MG63 (cell line): ENCODE data around the gene AP2S1. TPM values are rescaled to one million over a fixed set of nuclear protein-coding genes. Genes with fewer than 3 reads are reported as not detected.
"Not testable (repeated sequence)": the region's sequence is repeated elsewhere in the genome, so short reads cannot be mapped to it uniquely, and the experiment has no call there.

Source experiments
- DNase-seq: peaks from one replicate; pipeline ENCODE4 v3.0.0-alpha.2; 2020
- H3K27me3 ChIP-seq: fragments of 250-450 bp; sonication (Bioruptor Pico); 2 replicates; pipeline ENCODE4 v1.5.1; 2020; ENCODE audit warnings: mild to moderate bottlenecking, moderate library complexity
- H3K36me3 ChIP-seq: fragments of 250-450 bp; sonication (Bioruptor Pico); 2 replicates; pipeline ENCODE4 v1.5.1; 2020; ENCODE audit warnings: mild to moderate bottlenecking, moderate library complexity
- H3K4me3 ChIP-seq: fragments of 250-450 bp; sonication (Bioruptor Pico); 2 replicates; pipeline ENCODE4 v1.5.1; 2020; ENCODE audit warnings: mild to moderate bottlenecking, moderate library complexity
- H3K9me3 ChIP-seq: fragments of 250-450 bp; sonication (Bioruptor Pico); 2 replicates; pipeline ENCODE4 v1.5.1; 2020; ENCODE audit warnings: mild to moderate bottlenecking, moderate library complexity
- total RNA-seq: library from RNA; depleted of rRNA; stranded (reverse); fragments of >200 nt; shearing (Covaris generic); gene quantifications from 2 replicates; pipeline ENCODE4 v1.2.3, GENCODE V29; 2014; ENCODE audit warnings: low replicate concordance

AP2S1 gene
- total RNA-seq, 1 experiment from 2014 or later = 390 TPM

DNA sequence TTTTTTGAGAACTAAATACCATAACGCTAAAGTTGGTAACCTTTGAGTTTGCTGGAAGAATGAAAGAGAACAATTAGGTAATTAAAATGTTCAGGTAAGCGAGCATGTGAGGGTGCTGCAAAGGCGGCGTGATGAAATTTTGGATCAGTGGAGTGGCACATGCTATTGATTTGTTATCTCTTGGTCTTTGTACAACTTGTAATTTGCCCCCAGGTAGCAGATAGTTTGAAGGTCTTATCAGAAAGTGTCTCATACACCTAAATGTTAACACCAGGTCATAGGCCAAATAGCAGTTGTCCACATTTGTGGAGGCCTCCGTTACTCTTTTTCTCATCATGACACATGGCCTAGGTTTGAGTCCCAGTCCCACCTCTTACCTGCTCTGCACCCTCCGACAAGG is 25.0 kb upstream of the AP2S1 start:
- no peak for DNase-seq
- Histone ChIP-seq H3K36me3 (peaks cover 22% of the 10 kb centered on the region), H3K9me3 (no peaks in the 10 kb centered on the region), H3K27me3 (no peaks in the 10 kb centered on the region), H3K4me3 (no peak overlapping the region)

DNA sequence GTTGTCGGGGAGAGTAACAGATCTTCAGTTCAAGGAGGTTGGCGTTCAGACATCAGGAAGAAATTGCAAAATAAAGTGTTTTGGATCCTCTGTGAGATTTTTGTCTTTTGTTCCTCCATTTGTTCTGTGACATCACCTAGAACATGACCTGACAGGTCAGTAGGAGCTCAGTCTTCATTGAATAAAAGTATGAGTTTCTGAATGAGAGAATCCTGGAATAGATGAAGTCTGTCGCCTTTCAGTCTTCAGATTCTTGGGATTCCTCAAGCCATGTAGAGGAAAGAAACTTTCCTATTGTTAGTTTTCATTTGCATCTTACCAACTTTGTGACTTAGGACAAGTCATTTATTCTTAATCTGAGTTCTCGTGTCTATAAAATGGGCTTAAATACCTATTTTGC is 24.6 kb upstream of the AP2S1 start:
- DNase-seq = no peak
- no peaks in the 10 kb centered on the region for H3K27me3 ChIP-seq
- no peak overlapping the region for H3K4me3 ChIP-seq

DNA sequence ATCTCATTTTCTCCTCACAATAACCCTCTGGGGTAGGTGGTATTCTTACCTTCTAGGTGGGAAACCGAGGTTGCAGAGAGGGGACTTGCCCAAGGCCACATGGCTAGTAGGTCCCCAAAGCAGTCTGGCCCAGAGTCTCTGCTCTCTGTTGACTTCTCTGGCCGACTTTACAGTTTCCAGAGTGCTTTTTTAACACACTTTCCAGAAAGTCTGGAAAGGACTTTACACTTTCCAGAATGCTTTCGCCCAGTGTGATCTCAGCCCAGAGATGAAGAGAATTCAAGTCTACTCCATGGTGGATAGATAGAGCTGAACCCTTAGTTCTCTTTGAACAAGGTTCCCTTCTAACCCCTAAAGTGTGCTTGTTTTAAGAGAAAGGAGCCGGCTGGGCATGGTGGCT is 22.3 kb upstream of the AP2S1 start:
- Histone ChIP-seq H3K36me3 (peaks cover 22% of the 10 kb centered on the region), H3K27me3 (no peaks in the 10 kb centered on the region), H3K4me3 (no peak overlapping the region), H3K9me3 (no peaks in the 10 kb centered on the region)
- no peak for DNase-seq

More for the DNA sequence above, 24.6 kb upstream of the AP2S1 start:
- Histone ChIP-seq H3K9me3 (no peaks in the 10 kb centered on the region), H3K36me3 (peaks cover 22% of the 10 kb centered on the region)

DNA sequence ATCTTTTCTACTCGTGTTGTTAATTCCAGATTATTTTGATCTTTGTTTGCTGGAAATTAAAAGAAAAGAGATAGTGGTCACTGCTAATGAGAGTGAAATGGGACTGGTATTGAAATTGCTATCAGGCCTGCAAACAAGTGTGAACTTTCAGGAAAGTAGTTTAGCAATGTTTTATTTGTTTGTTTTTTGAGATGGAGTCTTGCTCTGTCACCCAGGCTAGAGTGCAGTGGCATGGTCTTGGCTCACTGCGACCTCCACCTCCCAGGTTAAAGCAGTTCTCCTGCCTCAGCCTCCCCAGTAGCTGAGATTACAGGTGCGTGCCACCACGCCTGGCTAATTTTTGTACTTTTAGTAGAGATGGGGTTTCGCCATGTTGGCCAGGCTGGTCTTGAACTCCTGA is 20.5 kb upstream of the AP2S1 start:
- H3K27me3 ChIP-seq, DNase-seq, H3K9me3 ChIP-seq, H3K4me3 ChIP-seq: not testable (repeated sequence)
- H3K36me3 ChIP-seq = peaks cover 22% of the 10 kb centered on the region

DNA sequence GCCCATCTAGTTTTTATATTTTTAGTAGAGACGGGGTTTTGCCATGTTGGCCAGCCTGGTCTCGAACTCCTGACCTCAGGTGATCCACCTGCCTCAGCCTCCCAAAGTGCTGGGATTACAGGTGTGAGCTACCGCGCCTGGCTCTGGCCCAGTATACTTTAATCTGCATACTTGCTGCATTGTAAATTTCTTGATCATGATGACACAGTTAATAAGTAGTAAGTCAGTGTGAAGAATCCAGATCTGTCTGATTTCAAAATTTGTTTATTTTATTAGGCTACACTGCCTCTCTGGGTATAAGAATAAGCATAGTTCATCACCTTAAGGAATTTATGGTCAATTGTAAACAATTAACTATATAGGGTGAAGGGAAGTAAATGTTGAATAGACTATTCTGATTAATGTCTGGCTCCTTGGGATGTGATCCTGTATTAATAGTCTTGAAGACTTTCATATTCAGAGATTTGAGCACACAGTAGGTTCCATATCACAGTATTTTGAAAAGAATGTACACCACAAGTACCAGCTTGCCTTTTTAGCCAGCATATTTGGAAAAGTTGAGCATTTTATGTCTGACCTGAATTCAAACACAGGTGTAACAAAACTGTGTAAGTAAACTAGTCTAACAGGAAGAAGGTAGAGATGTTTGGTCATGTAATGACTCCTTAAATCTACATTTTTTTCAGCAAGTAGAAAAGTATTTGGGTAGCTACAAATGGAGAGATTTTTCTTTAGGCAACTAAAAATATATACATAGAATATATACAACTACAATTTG is 17.6 kb upstream of the AP2S1 start:
- no peak for DNase-seq
- Histone ChIP-seq H3K9me3 (no peaks in the 10 kb centered on the region), H3K4me3 (no peak overlapping the region), H3K27me3 (no peaks in the 10 kb centered on the region), H3K36me3 (peaks cover 21% of the 10 kb centered on the region)

DNA sequence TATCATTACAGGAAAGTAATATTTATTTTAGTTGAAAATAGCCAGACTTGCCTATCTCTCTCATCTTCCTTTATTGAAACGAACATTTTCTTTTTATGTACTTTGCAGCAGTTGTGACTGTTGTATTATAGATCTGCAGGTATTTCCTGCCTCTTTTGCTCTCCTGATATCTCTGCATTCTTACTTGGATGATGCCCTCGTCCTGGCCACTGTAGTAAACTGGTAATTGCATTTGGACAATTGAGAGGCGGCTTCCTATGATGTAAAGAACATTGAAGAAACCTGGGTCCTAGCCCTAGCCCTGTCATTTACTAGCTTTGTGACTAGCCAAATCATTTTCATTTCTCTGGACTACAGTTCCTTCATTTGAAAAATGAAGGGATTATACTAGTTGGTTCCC is 16.5 kb upstream of the AP2S1 start:
- no peak overlapping the region for H3K4me3 ChIP-seq
- peaks cover 16% of the 10 kb centered on the region for H3K36me3 ChIP-seq
- no peaks in the 10 kb centered on the region for H3K9me3 ChIP-seq
- no peaks in the 10 kb centered on the region for H3K27me3 ChIP-seq
- no peak for DNase-seq

DNA sequence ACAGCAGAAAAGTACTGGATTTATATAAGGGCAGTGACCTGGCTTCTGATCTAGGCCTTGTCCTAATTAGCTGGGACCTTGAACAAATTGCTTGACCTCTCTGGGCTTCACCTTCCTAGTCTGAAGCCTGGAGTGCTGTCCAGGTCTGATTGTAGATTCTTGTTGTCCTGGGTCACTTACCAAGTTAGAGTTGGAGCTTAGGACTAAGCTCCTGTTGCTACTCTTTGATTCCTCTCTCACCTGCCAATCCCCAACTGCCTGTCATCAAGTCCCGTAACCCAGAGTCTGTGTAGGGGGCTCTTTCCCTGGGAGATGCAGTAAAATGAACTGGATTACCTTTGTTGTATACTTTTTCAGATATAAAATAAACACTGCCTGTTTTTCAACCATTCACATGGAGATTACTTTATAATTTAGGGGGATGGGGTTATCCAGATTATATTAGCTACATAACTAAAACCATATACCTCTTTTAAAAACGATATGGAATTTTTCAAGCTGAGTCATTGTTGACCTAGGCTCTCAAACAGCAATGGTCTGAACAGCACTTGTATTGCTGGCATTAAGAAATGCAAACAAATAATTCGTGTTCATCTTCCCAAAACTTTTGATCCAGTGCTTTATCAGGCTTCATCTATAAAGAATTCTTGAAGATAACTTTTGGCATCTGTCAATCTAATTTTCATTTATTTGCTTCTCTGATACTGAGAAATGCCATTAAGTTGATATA is 15.9 kb upstream of the AP2S1 start:
- Histone ChIP-seq H3K27me3 (no peaks in the 10 kb centered on the region), H3K4me3 (no peak overlapping the region), H3K9me3 (no peaks in the 10 kb centered on the region), H3K36me3 (peaks cover 17% of the 10 kb centered on the region)
- no peak for DNase-seq

DNA sequence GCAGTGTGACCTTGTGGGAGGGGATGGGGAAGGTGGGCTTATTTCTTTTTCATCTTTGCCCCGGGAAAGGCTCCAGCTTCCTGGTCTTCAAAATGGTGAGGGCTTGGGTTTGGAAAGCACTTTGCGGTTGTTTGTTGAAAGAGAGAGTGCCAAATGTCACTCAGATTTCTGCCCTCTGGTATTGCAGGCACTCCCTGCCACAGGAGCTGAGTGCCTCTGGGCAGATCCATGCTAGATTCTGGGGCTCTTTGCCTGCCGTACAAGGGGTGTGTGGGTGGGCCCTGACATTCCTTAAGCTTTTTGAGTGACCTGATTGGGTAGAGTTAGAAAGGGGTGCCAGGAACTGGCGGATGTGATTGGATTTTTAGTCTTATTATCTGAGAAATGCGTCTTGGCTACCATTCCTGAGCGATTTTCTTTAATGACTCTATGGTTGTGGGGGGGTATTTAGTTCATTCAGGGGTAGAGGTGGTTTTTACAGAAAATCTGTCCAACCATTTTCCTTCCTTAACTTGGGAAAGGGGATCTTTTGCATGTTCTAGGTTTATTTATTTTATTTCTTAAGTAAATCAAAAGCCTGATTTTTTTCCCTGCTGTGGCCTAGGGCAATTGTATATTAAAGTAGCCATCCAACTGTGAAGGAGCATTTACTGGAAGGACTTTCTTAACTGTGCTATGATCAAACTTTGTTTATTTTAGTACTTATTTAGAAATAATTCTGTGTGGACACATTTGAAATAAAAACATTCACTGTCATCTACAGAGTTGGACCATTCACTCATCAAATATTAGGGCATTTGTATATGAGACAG is 13.4 kb upstream of the AP2S1 start:
- peak overlapping the region; percentile 82 for H3K4me3 ChIP-seq
- DNase-seq = peak; percentile 97
- no peaks in the 10 kb centered on the region for H3K9me3 ChIP-seq
- peaks cover 18% of the 10 kb centered on the region for H3K36me3 ChIP-seq
- H3K27me3 ChIP-seq = no peaks in the 10 kb centered on the region

DNA sequence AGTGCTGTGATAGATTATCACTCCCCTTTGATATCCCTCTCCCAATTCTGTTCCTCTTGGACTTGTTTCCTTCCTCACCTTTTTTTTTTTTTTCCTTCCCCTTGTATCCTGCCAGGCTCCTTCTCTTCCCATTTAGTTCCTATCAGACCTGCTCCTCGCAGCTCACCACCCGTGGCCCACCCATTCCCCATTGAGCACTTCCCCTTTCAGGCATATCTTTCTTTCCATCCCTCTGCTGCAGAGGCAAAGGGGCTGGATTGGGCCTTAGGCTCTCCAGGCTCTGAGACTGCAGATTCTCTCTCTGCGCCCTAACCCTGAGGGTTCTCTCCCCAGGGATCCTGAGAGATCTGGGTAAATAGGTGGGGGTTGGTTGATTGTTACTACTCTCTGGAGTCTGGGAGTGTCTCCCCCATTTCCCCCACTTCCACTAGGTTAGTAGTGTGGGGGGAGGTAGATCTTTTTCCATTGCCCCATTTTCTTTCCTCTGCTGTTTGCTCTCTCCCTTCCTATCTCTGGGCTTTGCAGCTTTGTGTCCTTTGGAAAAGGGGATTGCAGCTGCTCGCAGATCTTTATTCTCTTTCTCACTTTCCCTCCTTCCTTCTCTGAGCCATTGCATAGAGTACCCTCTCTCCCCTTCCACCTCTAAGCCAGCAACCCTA is 12.5 kb upstream of the AP2S1 start:
- H3K36me3 ChIP-seq = peaks cover 15% of the 10 kb centered on the region
- H3K27me3 ChIP-seq = no peaks in the 10 kb centered on the region
- H3K9me3 ChIP-seq = no peaks in the 10 kb centered on the region
- peak overlapping the region; percentile 82 for H3K4me3 ChIP-seq
- DNase-seq = no peak

DNA sequence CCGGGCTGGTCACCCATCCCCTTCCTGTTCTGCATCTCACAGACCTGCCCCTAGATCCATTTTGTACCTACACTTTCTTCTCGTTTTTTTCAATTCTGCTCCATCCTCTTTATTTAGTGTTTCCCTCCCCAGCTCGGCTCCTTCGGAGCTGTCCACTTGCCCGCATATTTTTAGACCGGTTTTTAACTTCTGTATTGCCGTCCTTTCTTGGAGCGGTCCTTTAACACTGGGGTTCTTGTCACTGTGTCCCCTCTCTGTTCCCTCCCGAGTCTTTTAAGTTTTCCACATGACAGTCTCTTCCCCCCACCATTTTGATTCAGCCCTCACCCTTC is 11.8 kb upstream of the AP2S1 start:
- no peak for DNase-seq
- Histone ChIP-seq H3K4me3 (peak overlapping the region; percentile 82), H3K9me3 (no peaks in the 10 kb centered on the region), H3K27me3 (no peaks in the 10 kb centered on the region), H3K36me3 (peaks cover 15% of the 10 kb centered on the region)

DNA sequence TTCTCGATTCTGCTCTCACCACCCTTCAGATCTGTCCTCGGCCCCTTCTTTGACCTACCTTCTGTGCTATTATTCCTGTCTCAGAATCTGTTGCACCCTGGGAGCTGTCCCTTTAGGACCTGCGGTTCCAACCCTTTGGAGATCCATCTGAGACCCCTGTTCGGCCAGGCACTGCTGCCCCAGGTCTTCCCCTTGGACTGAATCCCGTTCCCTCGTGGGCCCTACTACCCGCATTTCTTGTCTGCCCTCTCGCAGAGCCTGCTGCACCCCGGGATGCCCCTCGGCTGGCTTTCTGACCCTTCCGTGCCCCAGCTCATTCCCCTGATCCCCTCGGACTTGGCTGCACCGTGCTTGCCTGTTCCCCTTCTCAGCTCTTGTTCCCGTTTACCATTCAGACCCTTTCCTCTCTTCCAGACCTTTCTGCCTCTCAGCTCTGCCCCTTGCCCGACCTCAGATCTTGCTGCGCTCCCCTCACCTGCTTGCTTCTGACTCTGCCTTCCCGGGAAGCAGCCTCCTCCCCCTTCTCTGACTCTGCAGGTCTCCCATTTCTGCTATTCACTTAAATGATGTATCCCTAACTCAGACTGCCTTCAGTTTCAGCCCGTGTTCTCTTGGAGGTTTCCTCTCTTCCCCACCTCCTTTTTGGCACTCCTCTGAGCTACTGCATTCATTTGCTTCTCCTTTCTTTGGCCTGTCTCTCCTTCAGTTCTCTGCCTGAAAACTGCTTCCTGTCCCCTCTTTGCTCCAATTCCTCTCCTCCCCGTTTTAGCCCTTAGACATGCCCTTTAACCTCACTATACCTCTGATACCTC is 11.3 kb upstream of the AP2S1 start:
- Histone ChIP-seq H3K36me3 (peaks cover 15% of the 10 kb centered on the region), H3K27me3 (no peaks in the 10 kb centered on the region), H3K9me3 (no peaks in the 10 kb centered on the region), H3K4me3 (peak overlapping the region; percentile 82)
- DNase-seq = no peak

DNA sequence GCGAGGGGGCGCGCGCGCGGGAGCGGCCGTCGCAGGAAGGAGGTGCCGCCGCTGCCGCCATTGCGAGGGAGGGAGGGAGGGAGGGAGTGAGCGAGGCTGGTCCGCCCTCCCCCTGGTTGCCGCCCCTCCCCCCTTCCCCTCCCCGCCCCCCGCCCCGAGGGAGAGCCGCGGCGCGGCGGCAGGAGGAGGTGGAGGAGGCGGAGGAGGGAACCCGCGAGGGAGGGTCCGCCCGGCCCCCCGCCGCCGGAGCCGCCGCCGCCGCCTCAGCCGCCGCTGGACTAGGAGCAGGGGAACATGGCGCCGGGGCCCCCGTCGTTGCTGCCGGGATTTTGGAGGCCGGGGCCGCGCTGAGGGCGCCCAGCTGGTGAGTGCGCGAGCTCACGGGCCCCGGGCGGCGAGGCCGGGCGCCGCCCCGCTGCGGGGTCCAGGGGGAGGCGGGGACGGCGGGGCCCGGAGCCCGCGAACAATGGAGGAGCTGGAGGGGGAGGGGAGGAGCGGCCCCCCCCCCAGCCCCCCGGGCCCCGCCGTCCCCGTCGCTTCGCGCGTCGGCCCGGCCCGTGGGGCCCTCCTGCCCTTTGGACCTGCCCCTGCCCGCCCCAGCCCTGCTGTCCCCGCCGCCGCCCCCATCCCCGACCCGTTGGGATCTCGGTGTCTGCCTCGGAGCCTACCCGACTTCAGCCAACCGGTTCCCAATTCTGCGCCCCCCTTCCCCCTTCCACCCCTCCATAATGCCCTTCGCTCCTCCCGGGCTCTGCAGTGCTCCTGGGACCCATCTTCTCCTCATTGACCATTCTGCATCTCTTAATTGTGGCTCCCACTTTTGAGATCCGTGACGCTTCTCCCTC is 10.4 kb upstream of the AP2S1 start, which contains the start of gene ARHGAP35:
Gene ARHGAP35 (plus strand): TSS at position 152 of the 845 bp plus-strand sequence. CDS start 57,679 bp downstream, outside the sequence.
- no peaks in the 10 kb centered on the region for H3K9me3 ChIP-seq
- H3K4me3 ChIP-seq = peak within 1 kb of the TSS; percentile 82
- DNase-seq = peak; percentile 30
- H3K27me3 ChIP-seq = no peaks in the 10 kb centered on the region
- H3K36me3 ChIP-seq = peaks cover 13% of the 10 kb centered on the region

DNA sequence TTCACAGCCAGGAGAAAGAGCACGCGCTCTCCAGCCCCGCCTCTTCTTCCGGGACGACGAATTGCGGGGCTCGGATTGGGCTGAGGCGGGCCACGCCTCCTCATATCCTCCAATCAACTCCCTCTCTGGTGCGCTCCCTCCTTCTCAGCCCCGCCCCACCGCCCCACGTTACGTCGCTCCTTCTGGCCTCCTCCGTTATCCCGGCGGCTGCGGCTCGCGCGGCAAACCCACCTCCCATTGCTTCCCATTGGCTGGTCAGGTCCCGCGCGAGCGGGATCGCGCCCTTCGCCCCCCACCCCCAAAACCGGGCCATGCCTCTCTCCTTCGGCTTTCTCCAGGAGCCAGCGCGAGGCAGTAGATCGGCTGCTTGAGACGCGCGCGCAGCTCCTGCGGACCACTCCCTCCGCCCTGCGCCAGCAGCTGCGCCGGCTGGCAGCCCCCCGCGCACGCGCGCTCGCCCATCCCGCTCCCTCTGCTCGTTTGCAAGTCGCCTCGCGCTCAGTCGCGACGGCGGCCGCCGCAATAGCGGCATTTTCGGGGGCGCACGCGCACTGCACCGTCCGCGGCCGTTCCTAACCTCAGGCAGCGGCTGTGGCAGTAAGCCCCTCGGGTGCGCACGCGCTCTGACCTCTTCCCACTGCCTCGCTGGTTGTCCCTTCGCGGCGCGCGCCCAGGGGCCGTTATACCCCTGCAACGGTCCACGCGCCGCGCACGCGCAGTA is 9.6 kb upstream of the AP2S1 start:
- Histone ChIP-seq H3K27me3 (no peaks in the 10 kb centered on the region), H3K4me3 (peak overlapping the region; percentile 82), H3K36me3 (peaks cover 6% of the 10 kb centered on the region), H3K9me3 (no peaks in the 10 kb centered on the region)
- peak; percentile 100 for DNase-seq

DNA sequence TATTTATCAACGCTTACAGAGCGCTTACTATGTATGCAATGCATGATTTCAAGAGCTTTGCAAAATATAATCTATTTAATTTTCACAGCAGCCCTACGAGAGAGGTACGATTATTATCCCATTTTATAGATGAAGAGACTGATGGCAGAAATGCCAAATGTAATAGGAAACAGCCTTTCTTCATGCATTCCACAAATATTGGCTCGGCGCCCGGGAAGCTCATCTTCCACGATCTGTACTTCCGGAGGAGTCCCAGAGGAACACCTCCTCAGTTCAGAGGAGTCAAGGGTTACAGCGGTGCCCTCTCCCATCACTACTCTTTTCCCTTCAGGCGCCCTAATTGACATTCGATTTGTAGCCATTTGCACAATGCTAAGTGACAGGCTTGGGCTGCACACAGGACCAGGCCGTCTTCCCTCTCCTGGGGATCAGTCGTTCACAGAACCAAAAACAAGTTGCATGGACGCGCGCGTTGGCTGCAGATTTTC is 9.0 kb upstream of the AP2S1 start:
- no peaks in the 10 kb centered on the region for H3K27me3 ChIP-seq
- peak; percentile 89 for DNase-seq
- H3K9me3 ChIP-seq = no peaks in the 10 kb centered on the region
- H3K4me3 ChIP-seq = peak overlapping the region; percentile 82
- H3K36me3 ChIP-seq = peaks cover 5% of the 10 kb centered on the region
